Type B pancreatic cell (in vitro differentiated cells): ENCODE measurements around the gene RBMS3. TPM values are rescaled to one million over a fixed set of nuclear protein-coding genes. Genes with fewer than 3 reads are reported as not detected.

Source experiments
- DNase-seq: peaks from one replicate; pipeline ENCODE4 v3.0.0; 2021; ENCODE audit warnings: mixed read lengths; ENCODE audit not compliant: unreplicated experiment; ENCODE audit errors: extremely low spot score
- H3K27ac Mint-ChIP-seq: 2 replicates; pipeline ENCODE4 v1.8.0; 2021; ENCODE audit warnings: mild to moderate bottlenecking, mixed read lengths
- H3K27me3 Mint-ChIP-seq: 2 replicates; pipeline ENCODE4 v1.8.0; 2021; ENCODE audit warnings: mixed read lengths
- H3K36me3 Mint-ChIP-seq: 2 replicates; pipeline ENCODE4 v1.8.0; 2021; ENCODE audit warnings: mixed read lengths
- H3K4me1 Mint-ChIP-seq: one replicate; pipeline ENCODE4 v1.8.0; 2021; ENCODE audit warnings: mixed read lengths; ENCODE audit not compliant: unreplicated experiment
- H3K4me3 Mint-ChIP-seq: 2 replicates; pipeline ENCODE4 v1.8.0; 2021; ENCODE audit warnings: mild to moderate bottlenecking, mixed read lengths
- H3K9me3 Mint-ChIP-seq: 2 replicates; pipeline ENCODE4 v1.8.0; 2021; ENCODE audit warnings: mixed read lengths
- CTCF ChIP-seq: fragments of 200-600 bp; sonication (generic); conservative IDR thresholded peaks from 2 replicates; pipeline ENCODE4 v1.5.0; 2021; ENCODE audit warnings: antibody characterized with exemption, mild to moderate bottlenecking
- total RNA-seq: library from RNA; stranded (reverse); gene quantifications from 2 replicates; pipeline ENCODE4 v1.2.1, GENCODE V29; 2021; ENCODE audit warnings: low replicate concordance

RBMS3 gene
- total RNA-seq, 1 donor from 2014 or later: 36.6 TPM

GRCh38 chr3:29567501-29567900 lies 286.6 kb downstream of the RBMS3 start:
- no peak for DNase-seq
- Mint-ChIP-seq H3K27me3 (no peaks in the 10 kb centered on the region), H3K36me3 (no peaks in the 10 kb centered on the region), H3K27ac (no peak overlapping the region), H3K4me3 (no peak overlapping the region), H3K4me1 (peaks cover 5% of the 10 kb centered on the region), H3K9me3 (peaks cover 6% of the 10 kb centered on the region)
- no peak for TF ChIP-seq CTCF

- H3K4me1 Mint-ChIP-seq: peaks cover 5% of the 10 kb centered on the region
- H3K27me3 Mint-ChIP-seq: no peaks in the 10 kb centered on the region
- no peak for TF ChIP-seq CTCF
- no peaks in the 10 kb centered on the region for H3K36me3 Mint-ChIP-seq
- H3K27ac Mint-ChIP-seq: no peak overlapping the region
- no peak for DNase-seq
- H3K9me3 Mint-ChIP-seq: peaks cover 6% of the 10 kb centered on the region
- no peak overlapping the region for H3K4me3 Mint-ChIP-seq
Measured at GRCh38 chr3:29568355-29568754, 287.5 kb downstream of the RBMS3 start.

GRCh38 chr3:29576181-29576580 lies 295.3 kb downstream of the RBMS3 start:
- Mint-ChIP-seq H3K27me3 (no peaks in the 10 kb centered on the region), H3K4me3 (no peak overlapping the region), H3K4me1 (no peaks in the 10 kb centered on the region), H3K36me3 (no peaks in the 10 kb centered on the region), H3K9me3 (peaks cover 6% of the 10 kb centered on the region), H3K27ac (no peak overlapping the region)
- no peak for DNase-seq
- TF ChIP-seq CTCF: no peak

- no peaks in the 10 kb centered on the region for H3K27me3 Mint-ChIP-seq
- DNase-seq: no peak
- no peak overlapping the region for H3K27ac Mint-ChIP-seq
- no peaks in the 10 kb centered on the region for H3K36me3 Mint-ChIP-seq
- peaks cover 6% of the 10 kb centered on the region for H3K9me3 Mint-ChIP-seq
- no peak overlapping the region for H3K4me3 Mint-ChIP-seq
- no peaks in the 10 kb centered on the region for H3K4me1 Mint-ChIP-seq
- TF ChIP-seq CTCF: no peak
Measured at GRCh38 chr3:29576675-29577074, 295.8 kb downstream of the RBMS3 start.

GRCh38 chr3:29577250-29577649 lies 296.4 kb downstream of the RBMS3 start:
- Mint-ChIP-seq H3K4me3 (no peak overlapping the region), H3K4me1 (no peaks in the 10 kb centered on the region), H3K27ac (no peak overlapping the region), H3K36me3 (no peaks in the 10 kb centered on the region), H3K27me3 (no peaks in the 10 kb centered on the region), H3K9me3 (peaks cover 3% of the 10 kb centered on the region)
- TF ChIP-seq CTCF: no peak
- DNase-seq: no peak

- H3K4me3 Mint-ChIP-seq: no peak overlapping the region
- H3K27me3 Mint-ChIP-seq: no peaks in the 10 kb centered on the region
- H3K36me3 Mint-ChIP-seq: no peaks in the 10 kb centered on the region
- H3K9me3 Mint-ChIP-seq: no peaks in the 10 kb centered on the region
- DNase-seq: no peak
- no peak overlapping the region for H3K27ac Mint-ChIP-seq
- H3K4me1 Mint-ChIP-seq: no peaks in the 10 kb centered on the region
- TF ChIP-seq CTCF: no peak
Measured at GRCh38 chr3:29581311-29581710, 300.4 kb downstream of the RBMS3 start.
